AG08396 (cell line): ENCODE measurements around the gene GRIN3B.

Experiments used
- DNase-seq: peaks from one replicate; pipeline ENCODE4 v3.0.0; 2012; ENCODE audit warnings: low spot score, mixed read lengths

Gene GRIN3B

GRCh38 chr19:1007399-1008251 lies 7.4 kb downstream of the GRIN3B start:
- no peak for DNase-seq

- DNase-seq = no peak
Measured at GRCh38 chr19:1008268-1009040, 8.2 kb downstream of the GRIN3B start.

DNA sequence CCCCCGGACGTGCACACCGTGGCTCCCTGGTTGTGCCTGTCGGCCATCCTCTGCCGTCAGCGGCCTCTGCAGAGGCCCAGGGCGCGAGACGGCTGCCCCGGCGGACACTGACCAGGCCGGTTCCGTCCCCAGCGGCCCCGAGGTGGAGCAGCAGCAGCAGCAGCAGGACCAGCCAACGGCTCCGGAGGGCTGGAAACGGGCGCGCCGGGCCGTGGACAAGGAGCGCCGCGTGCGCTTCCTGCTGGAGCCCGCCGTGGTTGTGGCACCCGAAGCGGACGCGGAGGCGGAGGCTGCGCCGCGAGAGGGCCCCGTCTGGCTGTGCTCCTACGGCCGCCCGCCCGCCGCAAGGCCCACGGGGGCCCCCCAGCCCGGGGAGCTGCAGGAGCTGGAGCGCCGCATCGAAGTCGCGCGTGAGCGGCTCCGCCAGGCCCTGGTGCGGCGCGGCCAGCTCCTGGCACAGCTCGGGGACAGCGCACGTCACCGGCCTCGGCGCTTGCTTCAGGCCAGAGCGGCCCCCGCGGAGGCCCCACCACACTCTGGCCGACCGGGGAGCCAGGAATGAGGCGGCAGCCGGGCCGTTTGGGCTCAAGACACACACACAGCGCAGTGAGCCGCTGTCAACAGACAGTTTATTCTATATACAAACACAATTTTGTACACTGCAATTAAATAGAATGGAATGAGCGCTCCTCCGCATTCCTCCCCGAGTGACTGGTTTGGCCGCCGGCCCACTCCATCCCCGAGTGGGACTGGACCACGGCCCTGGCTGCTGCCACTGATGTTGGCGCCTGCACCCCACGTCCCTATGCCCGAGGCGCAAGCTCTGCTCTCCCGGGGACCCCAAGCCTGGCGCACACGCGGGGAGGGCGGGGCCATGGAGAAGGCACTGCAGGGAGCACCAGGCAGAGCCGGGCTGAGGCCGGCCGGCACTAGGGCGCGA lies 9.1 kb downstream of the GRIN3B start:
- DNase-seq = peak; percentile 96

- no peak for DNase-seq
Measured at GRCh38 chr19:1009981-1010538, 9.8 kb downstream of the GRIN3B start.

- DNase-seq = no peak
Measured at GRCh38 chr19:1010586-1011510, 10.6 kb downstream of the GRIN3B start.

GRCh38 chr19:1011831-1012333 lies 11.7 kb downstream of the GRIN3B start:
- no peak for DNase-seq

DNA sequence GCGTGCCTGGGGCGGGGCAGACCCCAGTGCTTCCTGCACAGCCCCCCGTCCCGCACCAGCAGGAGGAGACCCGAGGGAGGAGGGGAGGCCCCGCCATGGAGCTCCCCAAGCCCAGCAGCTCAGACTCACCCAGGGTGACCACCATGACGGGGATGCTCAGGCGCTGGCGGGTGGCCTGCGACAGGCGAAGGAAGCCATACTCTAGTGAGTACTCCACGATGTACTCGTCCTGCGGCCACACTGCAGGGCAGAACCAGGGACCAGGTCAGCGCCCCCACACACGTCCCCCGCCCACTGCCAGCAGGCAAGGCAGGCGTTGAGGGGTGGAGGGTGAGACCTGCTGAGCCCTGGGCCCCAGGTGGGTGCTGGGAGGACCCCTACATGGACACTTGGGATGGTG lies 12.1 kb downstream of the GRIN3B start:
- DNase-seq = no peak

- DNase-seq = no peak
Measured at GRCh38 chr19:1013218-1013617, 13.0 kb downstream of the GRIN3B start.

GRCh38 chr19:1014161-1015060 lies 14.2 kb downstream of the GRIN3B start:
- no peak for DNase-seq

DNA sequence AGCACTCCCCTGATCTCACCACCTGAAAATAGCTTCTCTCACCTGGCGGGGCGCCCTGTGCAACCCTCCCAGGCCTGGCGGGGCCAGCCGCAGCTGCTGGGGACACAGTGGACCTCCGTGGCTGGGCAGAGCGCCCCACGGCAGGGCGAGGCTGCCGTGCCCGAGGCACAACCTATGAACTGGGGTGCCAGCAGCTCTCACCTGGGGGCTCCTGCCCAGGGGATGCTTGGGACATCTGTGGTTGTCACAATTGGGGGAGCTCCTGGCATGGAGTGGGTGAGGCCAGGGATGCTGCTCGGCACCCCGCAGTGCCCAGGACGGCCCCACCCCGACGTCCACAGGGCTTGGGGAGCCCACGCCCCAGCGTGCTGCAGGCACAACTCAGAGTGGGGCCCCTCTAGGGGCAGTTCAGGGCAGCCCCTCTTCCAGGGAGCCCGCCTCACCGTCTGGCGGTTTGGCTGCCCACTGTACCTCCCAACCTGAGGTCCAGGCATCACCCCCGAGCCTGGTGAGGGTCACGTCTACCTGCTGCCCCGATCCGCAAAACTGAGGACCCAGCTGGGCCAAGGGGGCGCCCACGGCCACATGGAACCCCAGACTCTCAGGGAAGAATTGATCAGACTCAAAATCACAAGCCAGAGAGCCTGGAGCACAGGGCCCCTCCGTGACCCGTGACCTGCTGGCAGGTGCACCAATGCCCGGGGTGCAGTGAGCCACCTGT lies 15.0 kb downstream of the GRIN3B start:
- DNase-seq = no peak

DNA sequence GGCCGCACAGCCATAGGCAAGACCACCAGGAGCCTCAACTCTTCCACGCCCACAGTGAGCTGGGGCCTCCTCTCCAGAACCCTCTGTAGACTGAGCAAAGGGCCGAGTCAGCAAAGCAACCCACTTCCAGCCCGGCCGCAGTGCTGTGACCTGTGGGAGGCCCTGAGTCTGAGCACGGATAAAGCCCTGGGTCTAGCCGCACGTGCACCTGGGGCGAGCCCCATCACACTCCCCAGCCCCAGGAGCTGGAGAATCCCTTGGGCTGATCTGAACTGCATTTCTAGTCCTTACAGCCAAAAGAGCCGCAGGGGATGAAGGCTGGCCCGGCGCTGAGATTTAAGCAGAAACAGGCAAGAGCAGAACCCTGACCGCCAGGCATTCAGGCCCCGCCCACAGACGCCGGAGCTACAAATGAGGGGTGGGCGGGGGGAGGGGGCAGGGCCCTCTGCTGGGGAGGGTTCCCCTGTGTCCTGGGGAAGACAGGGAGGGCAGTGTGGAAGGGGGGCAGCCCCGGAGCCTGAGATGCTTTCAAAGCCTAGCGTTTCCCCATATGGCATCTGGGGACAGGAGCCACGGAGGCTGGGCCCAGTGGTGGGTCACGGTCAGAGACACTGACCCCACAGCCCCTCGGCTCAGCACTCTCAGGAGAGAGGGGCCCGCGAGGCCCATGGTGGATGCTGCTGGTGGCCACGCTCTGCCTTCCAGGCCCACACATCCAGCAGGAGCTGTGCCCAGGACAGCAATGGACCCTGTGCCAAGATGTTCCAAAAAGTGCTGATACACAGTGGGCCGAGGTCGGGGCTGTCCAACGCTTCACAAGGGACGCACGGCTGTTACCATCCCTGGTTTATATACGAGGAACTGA lies 15.8 kb downstream of the GRIN3B start:
- no peak for DNase-seq

- DNase-seq = no peak
Measured at GRCh38 chr19:1016647-1017114, 16.5 kb downstream of the GRIN3B start.

DNA sequence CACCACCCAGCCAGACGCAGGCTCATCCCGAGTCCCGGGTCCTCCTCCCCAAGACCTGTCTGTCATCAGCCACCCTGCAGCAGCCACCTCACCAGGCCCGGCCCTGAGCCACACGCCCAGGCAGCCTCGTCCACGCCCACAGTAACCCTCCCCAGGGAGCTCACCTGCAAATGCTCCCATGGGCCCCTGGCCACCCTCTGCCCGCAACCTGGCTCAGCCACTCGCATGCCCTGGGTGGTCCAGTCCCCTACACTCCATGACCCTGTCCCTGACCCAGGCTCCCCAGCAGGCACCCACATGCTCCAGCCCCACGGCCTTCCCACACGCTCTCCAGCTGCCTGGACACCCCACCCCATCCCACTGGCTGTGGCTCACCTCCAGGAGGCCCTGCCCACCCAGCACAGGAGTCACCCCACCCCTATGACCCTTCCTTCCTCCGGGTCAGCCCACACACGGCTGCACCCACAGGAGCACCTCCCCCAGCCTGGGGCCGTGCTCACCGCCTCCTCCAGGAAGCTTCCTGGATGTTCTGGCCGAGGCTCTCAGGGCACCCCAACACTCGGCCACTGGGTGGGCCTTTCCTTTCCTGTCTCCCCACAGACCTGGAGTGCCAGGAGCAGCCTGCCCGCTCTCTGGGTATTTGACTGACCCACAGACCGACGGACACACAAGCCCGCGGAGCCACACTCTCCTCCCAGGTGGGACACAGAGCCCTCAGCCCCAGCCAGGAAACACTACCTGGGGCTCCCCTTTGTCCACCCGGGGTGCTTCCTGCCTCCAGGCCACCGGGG lies 17.1 kb downstream of the GRIN3B start:
- DNase-seq = no peak

DNA sequence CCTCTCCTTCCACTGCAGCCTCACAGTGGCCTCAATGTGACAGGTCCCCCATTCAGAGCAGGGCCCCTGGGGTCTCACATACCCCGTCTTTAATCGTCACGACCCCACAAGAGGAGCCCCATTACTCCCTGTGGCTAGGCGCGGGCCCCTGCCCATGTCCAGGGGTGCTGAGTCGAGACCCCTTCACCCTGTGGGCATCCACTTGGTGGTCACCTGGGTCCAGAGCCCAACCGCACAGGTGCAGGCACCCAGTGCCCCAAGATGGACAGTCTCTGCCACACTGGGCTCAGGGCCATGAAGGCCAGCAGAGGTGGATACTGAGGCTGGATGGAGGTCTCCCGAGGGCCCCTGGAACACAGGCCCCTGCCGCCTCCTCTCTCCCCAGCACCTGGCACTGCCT lies 17.7 kb downstream of the GRIN3B start:
- DNase-seq = no peak

DNA sequence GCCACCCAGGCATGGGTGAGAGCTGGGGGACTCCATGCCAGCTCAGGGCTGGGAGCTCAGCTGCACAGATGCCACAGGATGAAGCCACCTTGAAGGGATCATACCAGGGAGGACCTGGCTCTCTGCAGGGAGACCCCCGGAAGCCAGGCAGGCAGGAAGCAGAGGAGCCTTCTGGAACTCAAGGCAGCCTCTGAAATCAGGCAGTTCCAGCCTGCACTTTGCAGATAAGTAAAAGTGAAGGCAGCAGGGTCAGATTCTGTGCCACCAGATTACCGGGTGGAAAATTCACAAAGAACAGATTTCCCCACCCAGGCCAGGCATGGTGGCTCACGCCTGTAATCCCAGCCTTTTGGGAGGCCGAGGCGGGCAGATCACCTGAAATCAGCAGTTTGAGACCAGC lies 18.2 kb downstream of the GRIN3B start:
- DNase-seq = no peak

DNA sequence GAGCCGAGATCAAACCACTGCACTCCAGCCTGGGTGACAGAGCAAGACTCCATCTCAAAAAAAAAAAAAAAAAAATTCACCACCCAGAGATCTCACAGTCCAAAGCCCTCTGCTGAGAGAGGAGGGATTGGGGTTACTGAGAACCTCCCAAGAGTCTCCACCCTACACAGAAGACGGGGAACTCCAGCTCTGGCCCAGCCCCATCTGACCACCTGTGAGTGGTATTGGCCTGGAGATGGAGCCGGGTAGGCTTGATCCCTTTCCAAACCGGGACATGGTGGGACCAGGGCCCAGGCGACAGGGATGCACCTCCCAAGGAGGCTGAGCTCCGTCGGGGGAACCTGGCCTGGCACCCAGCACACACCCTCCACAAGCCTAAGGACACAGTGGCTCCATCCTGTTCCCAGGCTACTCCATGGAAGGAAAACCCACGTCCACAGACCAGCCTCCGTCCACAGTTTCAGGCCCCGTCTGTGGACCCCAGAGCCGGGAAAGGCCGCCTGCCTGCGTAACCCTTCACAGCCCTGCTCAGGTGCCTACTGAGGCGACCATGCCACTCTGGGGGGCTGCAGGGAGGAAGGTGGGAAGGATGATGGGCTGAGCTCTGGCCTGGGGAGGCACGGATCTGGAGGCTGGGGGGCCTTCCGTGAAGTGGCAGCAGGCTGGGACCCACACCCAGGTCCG lies 18.9 kb downstream of the GRIN3B start:
- DNase-seq = no peak
